Measurements from ENCODE around the gene ZNF106.

Gene ZNF106

DNA sequence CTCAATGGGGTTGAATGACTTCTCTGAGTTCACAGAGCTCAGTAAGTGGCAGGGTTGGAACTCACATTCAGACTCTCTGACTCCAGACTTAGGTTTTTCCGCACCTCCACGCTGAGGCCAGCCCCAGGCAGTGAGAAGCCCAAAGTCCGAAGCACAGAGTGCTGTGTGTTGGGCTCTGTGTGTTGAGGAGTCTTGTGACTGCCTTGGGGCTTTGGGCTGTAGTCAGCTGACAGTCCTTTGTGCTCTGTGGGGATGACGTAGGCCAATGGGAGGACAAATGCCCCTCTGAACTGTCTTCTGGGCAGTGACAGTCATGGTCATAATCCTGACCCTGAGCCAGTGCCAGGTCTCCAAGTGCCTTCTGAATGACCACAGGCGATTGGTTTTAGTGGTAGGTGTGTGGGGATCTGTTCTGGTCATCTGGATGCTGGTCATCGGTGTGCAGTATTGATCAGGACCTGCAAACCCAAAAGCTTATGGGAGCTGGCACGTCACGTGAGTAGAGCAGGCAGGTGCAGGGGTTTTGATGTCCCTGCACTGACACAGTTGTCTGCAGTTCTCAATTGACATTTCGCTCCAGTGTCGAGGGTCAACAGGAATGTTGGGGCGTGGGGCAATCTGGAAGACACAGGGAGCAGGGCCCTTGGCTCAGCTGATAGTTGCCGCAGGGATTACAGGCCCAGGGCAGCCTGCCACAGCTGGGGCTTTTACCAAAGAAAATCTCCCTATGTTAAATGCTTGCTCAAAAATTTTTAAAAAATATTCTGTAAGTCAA is 86.3 kb downstream of the ZNF106 start:
- no peak for DNase-seq

- DNase-seq = no peak
Observed at GRCh38 chr15:42403389-42403788, 87.6 kb downstream of the ZNF106 start.

DNA sequence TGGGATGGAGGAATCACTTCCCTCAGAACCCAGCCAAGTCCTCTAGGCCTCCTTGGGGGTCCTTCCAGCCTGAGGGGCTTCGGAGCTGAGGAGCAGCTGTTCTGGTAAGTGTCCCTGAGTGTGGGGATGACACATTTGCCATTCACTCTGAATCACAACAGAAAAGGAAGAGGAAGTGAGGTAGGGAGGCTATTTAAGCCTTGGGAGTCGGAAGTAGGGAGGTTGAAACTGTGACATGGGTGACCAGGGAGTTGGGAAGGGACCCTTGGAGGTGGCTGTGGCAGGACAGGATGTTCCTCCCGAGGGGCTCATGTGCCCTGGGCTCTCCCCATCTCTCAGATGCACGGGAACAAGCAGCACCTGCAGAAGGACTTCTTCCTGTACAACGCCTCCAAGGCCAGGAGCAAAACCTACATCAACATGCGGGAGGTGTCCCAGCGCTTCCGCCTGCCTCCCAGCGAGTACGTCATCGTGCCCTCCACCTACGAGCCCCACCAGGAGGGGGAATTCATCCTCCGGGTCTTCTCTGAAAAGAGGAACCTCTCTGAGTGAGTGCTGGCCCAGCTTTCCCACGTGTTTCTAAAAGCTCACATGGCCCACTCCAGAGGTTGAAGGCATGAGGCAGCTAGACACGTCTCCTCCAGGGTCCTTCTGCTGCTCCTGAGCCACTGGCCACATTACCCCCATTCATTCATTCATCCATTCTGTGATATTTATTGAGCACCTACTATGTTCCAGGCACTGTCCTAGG is 88.3 kb downstream of the ZNF106 start:
- DNase-seq = no peak

GRCh38 chr15:42401544-42402454 is 89.1 kb downstream of the ZNF106 start:
- no peak for DNase-seq

DNA sequence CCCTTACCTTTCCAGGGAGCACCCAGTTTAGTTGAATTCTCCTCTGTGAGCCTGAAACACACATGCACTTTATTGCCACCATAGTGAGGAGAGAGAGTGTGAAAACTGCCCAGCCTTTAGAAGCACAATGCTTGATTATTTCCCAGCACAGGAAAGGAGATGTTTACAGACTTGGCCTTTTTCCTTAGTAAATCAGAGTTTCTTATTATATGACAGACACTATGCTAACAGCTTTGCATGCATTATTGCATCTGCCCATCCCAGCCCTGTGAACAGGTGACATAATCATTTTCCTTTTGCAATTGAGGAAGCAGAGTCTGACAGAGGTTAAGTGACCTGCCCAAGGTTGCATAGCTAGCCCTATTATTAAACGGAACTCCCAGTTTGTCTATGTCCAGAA is 95.1 kb downstream of the ZNF106 start:
- DNase-seq = no peak

DNA sequence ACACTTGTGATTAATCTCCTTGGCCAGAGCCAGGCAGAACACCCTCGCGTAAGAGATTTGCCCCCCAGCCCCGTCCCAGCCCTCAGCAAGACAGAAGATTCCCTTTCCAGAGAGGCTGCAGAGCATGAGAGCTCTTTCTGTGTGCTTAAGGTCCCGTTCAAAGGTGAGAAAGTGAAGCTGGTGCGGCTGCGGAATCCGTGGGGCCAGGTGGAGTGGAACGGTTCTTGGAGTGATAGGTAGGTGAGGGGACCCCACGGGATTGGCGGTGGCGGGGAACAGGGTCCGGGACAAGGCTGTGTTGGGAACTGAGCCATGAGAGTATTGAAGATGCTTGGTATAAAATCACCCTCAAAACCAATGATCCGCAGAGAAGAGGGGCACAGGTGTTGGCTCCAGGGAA is 96.8 kb downstream of the ZNF106 start:
- DNase-seq = no peak

DNA sequence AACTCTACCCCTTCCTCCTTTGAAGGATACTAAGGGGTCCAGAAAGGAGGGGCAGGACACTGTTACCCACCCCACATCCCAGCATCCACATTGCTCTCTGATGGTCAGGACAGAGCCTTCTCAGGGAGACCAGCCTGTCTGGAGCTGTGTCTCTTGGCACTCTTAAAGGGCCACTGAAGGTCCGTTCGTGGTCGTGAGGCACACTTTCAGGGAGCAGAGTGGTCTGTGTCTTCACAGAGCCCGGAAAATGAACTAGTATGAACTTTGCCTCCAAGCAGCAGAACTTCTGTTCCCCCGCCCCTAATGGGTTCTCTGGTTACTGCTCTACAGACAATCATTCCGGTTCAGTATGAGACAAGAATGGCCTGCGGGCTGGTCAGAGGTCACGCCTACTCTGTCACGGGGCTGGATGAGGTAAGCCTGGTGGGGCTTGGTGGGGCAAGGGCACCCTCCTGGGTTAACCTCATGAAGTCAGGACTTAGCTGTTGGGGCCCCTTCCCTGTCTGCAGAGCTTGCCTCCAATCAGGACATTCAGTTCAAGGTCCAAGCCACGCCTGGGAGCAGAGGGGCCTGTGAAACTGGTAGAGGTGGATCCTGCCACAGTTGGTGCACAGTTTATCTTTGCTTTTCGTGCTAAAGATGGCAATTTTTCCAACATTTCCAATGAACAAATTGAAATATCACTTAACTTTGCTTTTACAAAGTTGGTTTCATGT is 98.5 kb downstream of the ZNF106 start:
- DNase-seq = no peak

DNA sequence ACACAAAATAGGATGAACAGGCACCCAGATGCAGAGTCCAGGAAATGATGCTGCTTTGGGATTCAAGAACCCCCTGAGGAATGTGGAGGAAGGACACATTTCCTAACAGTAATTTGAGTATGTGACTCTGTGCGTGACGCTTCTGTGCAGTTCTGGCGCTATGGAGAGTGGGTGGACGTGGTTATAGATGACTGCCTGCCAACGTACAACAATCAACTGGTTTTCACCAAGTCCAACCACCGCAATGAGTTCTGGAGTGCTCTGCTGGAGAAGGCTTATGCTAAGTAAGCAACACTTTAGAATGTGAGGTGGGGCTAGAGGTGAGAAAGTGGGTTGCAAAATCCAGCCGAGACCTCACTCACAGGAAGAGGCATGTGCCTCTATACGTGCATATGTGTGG is 103.3 kb downstream of the ZNF106 start:
- no peak for DNase-seq

GRCh38 chr15:42385980-42386700 is 104.8 kb downstream of the ZNF106 start:
- no peak for DNase-seq

- DNase-seq = no peak
Observed at GRCh38 chr15:42385206-42385979, 105.5 kb downstream of the ZNF106 start.

DNA sequence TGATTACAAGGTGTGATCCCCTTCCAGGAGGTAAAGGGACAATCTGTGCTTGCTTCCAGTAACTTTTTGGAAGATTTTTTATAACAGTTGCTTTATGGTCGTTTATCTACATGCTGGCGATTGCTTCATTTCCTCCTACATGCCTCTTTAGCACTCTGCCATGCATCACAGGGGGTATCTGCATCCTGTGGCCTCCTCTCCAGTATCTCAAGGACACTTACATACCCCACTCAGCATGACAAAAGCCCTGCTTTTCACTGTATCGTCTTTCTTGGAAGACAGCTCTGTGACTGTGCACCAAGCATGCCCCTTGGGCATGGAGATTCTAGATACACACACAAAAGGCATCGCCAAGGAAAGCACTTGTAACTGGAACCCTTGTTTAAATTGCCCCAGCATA is 106.3 kb downstream of the ZNF106 start:
- no peak for DNase-seq

- no peak for DNase-seq
Observed at GRCh38 chr15:42378011-42378410, 112.9 kb downstream of the ZNF106 start.

DNA sequence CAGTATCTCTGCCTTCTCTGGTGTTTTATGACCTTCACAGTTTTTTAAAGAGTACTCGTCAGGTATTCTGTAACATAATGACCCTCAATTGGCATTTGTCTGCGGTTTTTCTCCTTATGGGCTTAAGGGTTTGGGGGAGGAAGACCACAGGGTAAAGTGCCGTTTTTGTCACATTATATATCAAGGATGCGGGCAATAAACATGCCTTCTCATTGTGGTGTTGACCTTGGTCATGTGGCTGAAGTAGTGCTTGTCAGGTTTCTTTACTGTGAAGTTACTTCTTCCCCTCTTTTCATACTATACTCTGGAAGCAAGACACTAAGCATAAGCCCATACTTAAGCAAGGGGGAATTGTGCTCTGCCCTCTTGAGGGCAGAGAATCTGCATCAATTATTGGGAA is 115.0 kb downstream of the ZNF106 start:
- DNase-seq = no peak

GRCh38 chr15:42375252-42375651 is 115.7 kb downstream of the ZNF106 start:
- no peak for DNase-seq

DNA sequence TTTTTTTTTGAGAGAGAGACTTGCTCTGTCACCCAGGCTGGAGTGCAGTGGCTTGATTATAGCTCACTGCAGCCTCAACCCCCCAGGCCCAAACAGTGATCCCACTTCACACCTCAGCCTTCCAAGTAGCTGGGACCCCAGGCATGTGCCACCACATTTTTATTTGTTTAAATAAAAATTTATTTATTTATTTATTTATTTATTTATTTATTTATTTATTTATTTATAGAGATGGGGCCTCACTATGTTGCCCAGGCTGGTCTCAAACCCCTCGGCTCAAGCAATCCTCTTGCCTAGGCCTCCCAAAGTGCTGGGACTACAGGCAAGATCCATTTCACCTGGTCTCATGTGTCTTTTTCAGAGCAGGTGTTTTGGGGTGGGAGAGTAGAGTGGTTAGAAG is 116.1 kb downstream of the ZNF106 start:
- no peak for DNase-seq

DNA sequence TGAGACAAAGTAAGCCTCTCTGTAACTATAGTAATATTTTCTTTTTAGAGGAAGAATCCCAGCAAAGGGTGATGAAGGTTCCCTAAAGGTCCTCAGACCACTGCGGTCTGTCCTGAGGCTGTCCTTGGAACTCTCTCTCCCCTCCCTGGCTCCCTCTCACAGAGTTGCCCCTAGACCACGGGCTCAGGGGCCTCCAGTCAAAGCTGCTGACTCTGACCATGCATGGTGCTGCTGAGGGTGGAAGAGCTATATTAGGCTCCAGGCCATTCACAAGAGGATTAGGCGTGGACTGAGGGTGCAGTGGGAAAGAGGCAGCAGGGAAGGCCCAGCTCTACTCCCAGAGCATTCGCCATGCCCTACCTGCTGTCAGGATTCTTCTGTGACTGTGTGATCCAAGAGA is 117.0 kb downstream of the ZNF106 start:
- no peak for DNase-seq

GRCh38 chr15:42373274-42373673 is 117.7 kb downstream of the ZNF106 start:
- no peak for DNase-seq

- DNase-seq = no peak
Observed at GRCh38 chr15:42371096-42371495, 119.8 kb downstream of the ZNF106 start.

DNA sequence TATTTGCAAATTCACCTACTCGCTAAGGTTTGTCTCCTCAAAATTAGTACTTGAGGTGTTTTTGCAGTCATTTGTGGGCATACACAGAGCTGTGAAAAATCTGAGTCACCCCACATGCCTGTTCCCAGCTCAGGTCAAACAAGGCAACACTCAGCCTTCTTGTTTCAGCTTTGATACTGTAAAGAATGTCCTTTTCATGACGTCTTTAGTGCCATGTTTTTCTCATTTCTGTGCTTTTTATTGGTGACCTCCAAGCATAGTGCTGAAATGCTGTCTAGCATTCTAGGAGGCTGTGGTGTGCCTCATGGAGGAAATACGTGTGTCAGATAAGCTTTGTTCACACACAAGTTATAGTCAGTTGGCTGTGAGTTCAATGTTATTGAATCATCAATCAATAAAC is 122.8 kb downstream of the ZNF106 start:
- DNase-seq = no peak

DNA sequence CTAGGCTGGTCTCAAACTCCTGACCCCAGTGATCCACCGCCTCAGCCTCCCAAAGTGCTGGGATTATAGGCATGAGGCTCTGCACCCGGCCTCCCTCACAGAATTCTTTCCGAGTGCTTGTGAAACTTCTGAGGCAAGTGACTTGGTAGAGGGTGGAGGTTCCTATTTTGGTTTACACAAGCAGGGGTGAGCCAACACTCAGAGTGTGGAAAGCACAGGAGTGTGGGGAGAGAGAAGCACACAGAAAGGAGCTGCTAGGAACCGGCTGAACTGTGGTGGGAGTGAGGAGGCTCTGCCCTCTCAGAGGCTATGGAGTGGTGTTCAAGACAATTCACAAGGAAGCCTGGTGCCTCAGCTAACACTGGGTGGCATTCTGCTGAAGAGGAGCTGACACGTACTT is 123.9 kb downstream of the ZNF106 start:
- DNase-seq = no peak

GRCh38 chr15:42365921-42366550 is 124.9 kb downstream of the ZNF106 start:
- no peak for DNase-seq

Data from activated CD4-positive, alpha-beta T cell treated with anti-CD3 and anti-CD28 coated beads, Interleukin-2, amount 50 U/mL, for 4 hours (primary cell).